Ishikawa (cell line): Measurements from ENCODE around the gene IL1RAPL1.

Experiments used
- CEBPB ChIP-seq: IDR thresholded peaks from 2 replicates; pipeline ENCODE4 v1.6.1; 2012
- CREB1 ChIP-seq: IDR thresholded peaks from 2 replicates; pipeline ENCODE4 v1.6.1; 2012; ENCODE audit warnings: low read depth
- EGR1 ChIP-seq: IDR thresholded peaks from 2 replicates; pipeline ENCODE4 v1.6.1; 2012
- EP300 ChIP-seq: IDR thresholded peaks from 2 replicates; pipeline ENCODE4 v1.6.1; 2012; ENCODE audit warnings: borderline replicate concordance
- FOXM1 ChIP-seq: IDR thresholded peaks from 2 replicates; pipeline ENCODE4 v1.6.1; 2012; ENCODE audit warnings: low read depth, borderline replicate concordance
- MAX ChIP-seq: IDR thresholded peaks from 2 replicates; pipeline ENCODE4 v1.6.1; 2012
- NFIC ChIP-seq: IDR thresholded peaks from 2 replicates; pipeline ENCODE4 v1.6.1; 2012
- RAD21 ChIP-seq: IDR thresholded peaks from 2 replicates; pipeline ENCODE4 v1.6.1; 2012; ENCODE audit warnings: low read depth
- REST ChIP-seq: IDR thresholded peaks from 2 replicates; pipeline ENCODE4 v1.6.1; 2012; ENCODE audit warnings: low read depth, mild to moderate bottlenecking
- TAF1 ChIP-seq: IDR thresholded peaks from 2 replicates; pipeline ENCODE4 v1.6.1; 2012; ENCODE audit warnings: low read depth, mild to moderate bottlenecking
- TCF12 ChIP-seq: IDR thresholded peaks from 2 replicates; pipeline ENCODE4 v1.6.1; 2012; ENCODE audit warnings: low read depth
- TEAD4 ChIP-seq: IDR thresholded peaks from 2 replicates; pipeline ENCODE4 v1.6.1; 2012
- USF1 ChIP-seq: IDR thresholded peaks from 2 replicates; pipeline ENCODE4 v1.6.1; 2012
- YY1 ChIP-seq: IDR thresholded peaks from 2 replicates; pipeline ENCODE4 v1.6.1; 2012; ENCODE audit warnings: low read depth
- ZBTB7A ChIP-seq: IDR thresholded peaks from 2 replicates; pipeline ENCODE4 v1.6.1; 2012; ENCODE audit warnings: low read depth

The IL1RAPL1 gene

GRCh38 chrX:29359276-29359675 is 772.0 kb downstream of the IL1RAPL1 start:
- TF ChIP-seq MAX (no peak), EP300 (no peak), REST (no peak), USF1 (no peak), CREB1 (no peak), ZBTB7A (no peak), FOXM1 (no peak), YY1 (no peak), RAD21 (no peak), TEAD4 (no peak), CEBPB (no peak), TAF1 (no peak), EGR1 (no peak)

- TF ChIP-seq CREB1 (no peak), RAD21 (no peak), EGR1 (no peak), ZBTB7A (no peak), TCF12 (no peak), YY1 (no peak), TEAD4 (no peak), TAF1 (no peak), NFIC (no peak), FOXM1 (no peak), EP300 (no peak)
Measured at GRCh38 chrX:29376584-29376983, 789.3 kb downstream of the IL1RAPL1 start.

- TF ChIP-seq MAX (no peak), NFIC (no peak)
Measured at GRCh38 chrX:29382811-29383210, 795.6 kb downstream of the IL1RAPL1 start.

GRCh38 chrX:29388509-29388908 is 801.3 kb downstream of the IL1RAPL1 start:
- TF ChIP-seq CREB1 (no peak), REST (no peak), YY1 (no peak), CEBPB (no peak)

- TF ChIP-seq USF1: no peak
- no peak for TF ChIP-seq ZBTB7A
- no peak for TF ChIP-seq REST
- TF ChIP-seq TEAD4: no peak
- no peak for TF ChIP-seq RAD21
- TF ChIP-seq CREB1: no peak
- TF ChIP-seq YY1: no peak
- no peak for TF ChIP-seq MAX
- no peak for TF ChIP-seq EGR1
- no peak for TF ChIP-seq CEBPB
- no peak for TF ChIP-seq FOXM1
- no peak for TF ChIP-seq TAF1
- TF ChIP-seq EP300: no peak
- TF ChIP-seq NFIC: no peak
- no peak for TF ChIP-seq TCF12
Measured at GRCh38 chrX:29397506-29397905, 810.3 kb downstream of the IL1RAPL1 start.
